SU-DHL-6 (cell line): ENCODE results near the gene PFKFB1.

Experiments
- H2AFZ ChIP-seq: fragments of 200-600 bp; sonication (generic); 2 replicates; pipeline ENCODE4 v1.6.1; 2014; ENCODE audit warnings: low read depth, mild to moderate bottlenecking, moderate library complexity, mixed read lengths, antibody characterized with exemption, low read length; ENCODE audit not compliant: severe bottlenecking
- H3F3A ChIP-seq: fragments of 200-600 bp; shearing (Covaris generic); 2 replicates; pipeline ENCODE4 v1.6.0; 2016; ENCODE audit warnings: antibody characterized with exemption, mild to moderate bottlenecking; ENCODE audit not compliant: insufficient read depth
- H3K27ac ChIP-seq: fragments of 200-600 bp; sonication (generic); 2 replicates; pipeline ENCODE4 v1.5.1; 2016; ENCODE audit warnings: low read depth, mild to moderate bottlenecking, low read length, moderate library complexity, mixed read lengths
- H3K27me3 ChIP-seq: fragments of 200-600 bp; sonication (generic), shearing (Covaris generic); 2 replicates; pipeline ENCODE4 v1.6.0; 2014; ENCODE audit warnings: mild to moderate bottlenecking, low read length
- H3K36me3 ChIP-seq: fragments of 200-600 bp; sonication (generic); 2 replicates; pipeline ENCODE4 v1.6.1; 2014; ENCODE audit warnings: mild to moderate bottlenecking, low read length, mixed read lengths
- H3K4me2 ChIP-seq: fragments of 300-600, 200-600 bp; shearing (Covaris generic), sonication (generic); 2 replicates; pipeline ENCODE4 v1.6.0; 2014; ENCODE audit warnings: low read length, low read depth, mild to moderate bottlenecking; ENCODE audit not compliant: poor library complexity, severe bottlenecking
- H3K4me3 ChIP-seq: fragments of 200-600 bp; sonication (generic); 2 replicates; pipeline ENCODE4 v1.5.1; 2014; ENCODE audit warnings: antibody characterized with exemption, low read length, mild to moderate bottlenecking, mixed read lengths; ENCODE audit not compliant: insufficient read depth, poor library complexity, severe bottlenecking
- H3K79me2 ChIP-seq: fragments of 200-600 bp; sonication (generic); 2 replicates; pipeline ENCODE4 v1.6.1; 2014; ENCODE audit warnings: mild to moderate bottlenecking, low read length, moderate library complexity; ENCODE audit not compliant: insufficient read depth
- H3K9ac ChIP-seq: fragments of 200-600 bp; sonication (generic); 2 replicates; pipeline ENCODE4 v1.7.0; 2014; ENCODE audit warnings: mild to moderate bottlenecking, low read length
- H3K9me2 ChIP-seq: fragments of 200-600 bp; sonication (generic); replicated peaks from 2 replicates; pipeline ENCODE4 v1.6.1; 2014; ENCODE audit warnings: low read length; ENCODE audit not compliant: insufficient read depth
- H3K9me3 ChIP-seq: fragments of 200-600 bp; sonication (generic); 2 replicates; pipeline ENCODE4 v1.6.1; 2014; ENCODE audit warnings: low read length, mixed read lengths; ENCODE audit not compliant: insufficient read depth
- H4K20me1 ChIP-seq: fragments of 200-600 bp; sonication (generic); 2 replicates; pipeline ENCODE4 v1.6.1; 2014; ENCODE audit warnings: low read depth, mild to moderate bottlenecking, antibody characterized with exemption, low read length, moderate library complexity, mixed read lengths
- CTCF ChIP-seq: fragments of 200-600 bp; sonication (generic); IDR thresholded peaks from one replicate; pipeline ENCODE4 v1.5.1; 2017; ENCODE audit warnings: antibody characterized with exemption, mild to moderate bottlenecking, low read length, moderate library complexity; ENCODE audit not compliant: insufficient read depth, poor library complexity, severe bottlenecking
- EZH2phosphoT487 ChIP-seq: fragments of 200-600 bp; sonication (generic), shearing (Covaris generic); conservative IDR thresholded peaks from 2 replicates; pipeline ENCODE4 v1.6.1; 2018; ENCODE audit warnings: mild to moderate bottlenecking, antibody characterized with exemption, low read length, moderate library complexity, mixed read lengths

Gene PFKFB1

GRCh38 chrX:54920610-54921426, 73.2 kb downstream of the PFKFB1 start, which contains the start of gene TRO:
Gene TRO (plus strand): TSS chrX:54920824. CDS start chrX:54922247, 1,423 bp downstream.
- TF ChIP-seq CTCF (no peak), EZH2phosphoT487 (no peak)
- Histone ChIP-seq H2AFZ (no peak within 1 kb of the TSS), H3K79me2 (no peaks in the 10 kb centered on the region), H4K20me1 (no peaks in the 10 kb centered on the region), H3F3A (no peaks in the 10 kb centered on the region), H3K4me3 (no peak within 1 kb of the TSS), H3K36me3 (no peaks in the 10 kb centered on the region), H3K9ac (no peak within 1 kb of the TSS), H3K9me3 (no peaks in the 10 kb centered on the region), H3K4me2 (no peak within 1 kb of the TSS), H3K27ac (no peak within 1 kb of the TSS), H3K9me2 (no peaks in the 10 kb centered on the region), H3K27me3 (no peaks in the 10 kb centered on the region)

GRCh38 chrX:54909941-54910340, 84.0 kb downstream of the PFKFB1 start:
- Histone ChIP-seq H3K36me3 (no peaks in the 10 kb centered on the region), H3K9me3 (no peaks in the 10 kb centered on the region), H3K79me2 (no peaks in the 10 kb centered on the region), H3K27me3 (no peaks in the 10 kb centered on the region), H3F3A (no peaks in the 10 kb centered on the region), H3K9me2 (no peaks in the 10 kb centered on the region), H3K9ac (no peak overlapping the region), H3K4me2 (no peak overlapping the region), H2AFZ (no peak overlapping the region), H4K20me1 (no peaks in the 10 kb centered on the region), H3K4me3 (no peak overlapping the region), H3K27ac (no peak overlapping the region)
- TF ChIP-seq EZH2phosphoT487: no peak
- TF ChIP-seq CTCF: no peak

GRCh38 chrX:54894159-54894558, 99.8 kb downstream of the PFKFB1 start:
- no peak overlapping the region for H3K4me3 ChIP-seq
- no peak overlapping the region for H3K27ac ChIP-seq
- H4K20me1 ChIP-seq: no peaks in the 10 kb centered on the region
- H3K9me2 ChIP-seq: no peaks in the 10 kb centered on the region
- no peak overlapping the region for H3K4me2 ChIP-seq
- H3K9me3 ChIP-seq: no peaks in the 10 kb centered on the region
- H3K36me3 ChIP-seq: no peaks in the 10 kb centered on the region
- no peaks in the 10 kb centered on the region for H3K79me2 ChIP-seq
- no peak overlapping the region for H2AFZ ChIP-seq
- TF ChIP-seq EZH2phosphoT487 (no peak), CTCF (no peak)
- H3K9ac ChIP-seq: no peak overlapping the region
- no peaks in the 10 kb centered on the region for H3F3A ChIP-seq
- H3K27me3 ChIP-seq: no peaks in the 10 kb centered on the region
